Neutrophil (primary cell): ENCODE measurements around the gene FOXL2NB.
"Not testable (repeated sequence)": the region's sequence is repeated elsewhere in the genome, so short reads cannot be mapped to it uniquely, and the experiment has no call there.

Source experiments
- H3K27ac ChIP-seq: fragments of 200-600 bp; sonication (generic); 2 replicates; pipeline ENCODE4 v1.5.1; 2016; ENCODE audit warnings: mild to moderate bottlenecking, moderate library complexity
- H3K27me3 ChIP-seq: fragments of 200-600 bp; sonication (generic); 2 replicates; pipeline ENCODE4 v1.6.0; 2016; ENCODE audit warnings: mild to moderate bottlenecking
- H3K36me3 ChIP-seq: fragments of 200-600 bp; sonication (generic); 2 replicates; pipeline ENCODE4 v1.5.1; 2017
- H3K4me1 ChIP-seq, 2 experiments: fragments of 200-600 bp in 1 of 2; sonication (generic) in 1 of 2; 1 replicate in 1 of 2; 2 replicates in 1 of 2; pipeline versions ENCODE4 v1.5.1 to v1.6.1; 2013 to 2016; ENCODE audit warnings: low read depth in 1 of 2, low read length in 1 of 2, mild to moderate bottlenecking in 1 of 2, moderate library complexity in 1 of 2; ENCODE audit not compliant: control insufficient read depth in 1 of 2, insufficient read depth in 1 of 2
- H3K4me3 ChIP-seq, 2 experiments: fragments of 200-600 bp in 1 of 2; sonication (generic) in 1 of 2; 1 replicate in 1 of 2; 2 replicates in 1 of 2; pipeline ENCODE4 v1.5.1; 2013 to 2016; ENCODE audit warnings: low read depth in 1 of 2, low read length in 1 of 2, mild to moderate bottlenecking in 1 of 2, moderate library complexity in 1 of 2
- H3K9me3 ChIP-seq: fragments of 200-600 bp; sonication (generic); 2 replicates; pipeline ENCODE4 v1.5.1; 2016
- CTCF ChIP-seq: fragments of 200-600 bp; sonication (generic); IDR thresholded peaks from 2 replicates; pipeline ENCODE4 v1.5.1; 2016; ENCODE audit warnings: antibody characterized with exemption

Gene FOXL2NB

GRCh38 chr3:138921316-138922292 lies 25.4 kb upstream of the FOXL2NB start:
- no peaks in the 10 kb centered on the region for H3K9me3 ChIP-seq
- H3K4me1 ChIP-seq = peaks cover 0 to under 1% of the 10 kb centered on the region in 2 experiments
- no peak for TF ChIP-seq CTCF
- no peak overlapping the region for H3K4me3 ChIP-seq
- H3K36me3 ChIP-seq = no peaks in the 10 kb centered on the region
- no peak overlapping the region for H3K27ac ChIP-seq
- H3K27me3 ChIP-seq = peaks cover 13% of the 10 kb centered on the region

DNA sequence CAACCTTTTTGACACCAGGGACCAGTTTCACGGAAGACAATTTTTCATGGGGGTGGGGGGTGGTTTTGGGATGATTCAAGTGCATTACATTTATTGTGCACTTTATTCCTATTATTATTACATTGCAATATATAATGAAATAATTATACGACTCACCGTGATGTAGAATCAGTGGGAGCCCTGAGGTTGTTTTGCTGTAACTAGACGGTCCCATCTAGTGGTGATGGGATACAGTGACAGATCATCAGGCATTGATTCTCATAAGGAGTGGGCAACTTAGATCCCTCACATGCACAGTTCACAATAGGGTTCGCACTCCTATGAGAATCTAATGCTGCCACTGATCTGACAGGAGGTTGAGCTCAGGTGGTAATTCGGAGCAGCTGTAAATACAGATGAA lies 24.6 kb upstream of the FOXL2NB start:
- H3K4me3 ChIP-seq, H3K9me3 ChIP-seq, H3K36me3 ChIP-seq, H3K4me1 ChIP-seq, H3K27ac ChIP-seq: not testable (repeated sequence)
- H3K27me3 ChIP-seq = peaks cover 13% of the 10 kb centered on the region

- Histone ChIP-seq H3K27me3 (peaks cover 13% of the 10 kb centered on the region), H3K36me3 (no peaks in the 10 kb centered on the region), H3K4me1 (no peaks in the 10 kb centered on the region), H3K27ac (no peak overlapping the region), H3K4me3 (no peak overlapping the region), H3K9me3 (no peaks in the 10 kb centered on the region)
- peak; percentile 91 for TF ChIP-seq CTCF
Measured at GRCh38 chr3:138923531-138923994, 23.5 kb upstream of the FOXL2NB start.

DNA sequence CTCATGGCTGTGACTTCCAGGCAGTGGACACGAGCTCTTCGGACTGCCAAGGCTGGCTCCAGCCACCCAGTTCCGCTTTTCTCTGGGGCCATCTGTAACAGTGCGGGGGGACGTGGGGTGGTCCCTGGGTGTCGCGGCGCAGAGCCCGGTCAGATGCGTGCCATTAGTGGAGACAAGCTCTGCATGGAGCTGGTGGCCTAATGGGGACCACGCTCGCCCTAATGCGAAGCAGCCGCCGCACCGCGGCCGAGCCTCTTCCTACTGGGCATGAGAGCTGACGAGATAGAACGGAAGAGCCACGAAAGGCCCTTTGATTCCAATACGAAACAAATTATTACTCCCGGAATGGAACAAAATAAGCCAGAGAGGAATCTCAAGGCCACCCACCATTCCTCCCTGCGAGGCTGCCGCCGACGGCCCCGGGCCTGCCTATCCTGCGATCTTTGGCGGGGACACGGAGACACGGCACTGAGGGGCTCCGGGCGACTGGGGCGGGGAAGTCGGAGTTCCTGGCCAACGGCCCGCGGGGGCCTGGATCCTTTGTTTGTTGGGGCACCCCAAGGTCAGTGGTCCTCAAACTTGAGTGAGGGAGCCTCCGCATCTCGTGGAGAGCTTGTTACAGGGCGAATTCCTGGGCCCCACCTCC lies 18.2 kb upstream of the FOXL2NB start:
- Histone ChIP-seq H3K27ac (no peak overlapping the region), H3K4me1 (no peaks in the 10 kb centered on the region), H3K36me3 (no peaks in the 10 kb centered on the region), H3K9me3 (no peaks in the 10 kb centered on the region), H3K27me3 (peaks cover 50% of the 10 kb centered on the region), H3K4me3 (no peak overlapping the region)
- no peak for TF ChIP-seq CTCF

GRCh38 chr3:138933068-138933668 lies 13.8 kb upstream of the FOXL2NB start:
- Histone ChIP-seq H3K27me3 (peaks cover 83% of the 10 kb centered on the region), H3K9me3 (no peaks in the 10 kb centered on the region)

More at GRCh38 chr3:138933068-138933668, 13.8 kb upstream of the FOXL2NB start:
- no peak overlapping the region for H3K4me3 ChIP-seq
- H3K4me1 ChIP-seq = peaks cover 26% of the 10 kb centered on the region in 2 experiments
- no peaks in the 10 kb centered on the region for H3K36me3 ChIP-seq
- no peak for TF ChIP-seq CTCF
- H3K27ac ChIP-seq = no peak overlapping the region
